OCI-LY3 (cell line): ENCODE data around the gene TMEM108.
A peak's percentile ranks its signal among the peaks of the same experiment; 100 is the strongest.

ENCODE experiments used
- H2AFZ ChIP-seq: fragments of 200-600, 300-600 bp; shearing (Covaris generic); 2 replicates; pipeline ENCODE4 v1.6.0; 2014; ENCODE audit warnings: antibody characterized with exemption, low read depth, low read length
- H3K27ac ChIP-seq: fragments of 200-600, 300-600 bp; sonication (generic); 2 replicates; pipeline ENCODE4 v1.5.1; 2014; ENCODE audit warnings: mild to moderate bottlenecking, low read length, moderate library complexity, mixed read lengths
- H3K27me3 ChIP-seq: fragments of 200-600, 300-600 bp; sonication (generic); 2 replicates; pipeline ENCODE4 v1.6.1; 2014; ENCODE audit warnings: low read depth, low read length, mixed read lengths
- H3K36me3 ChIP-seq: fragments of 200-600, 300-600 bp; sonication (generic); replicated peaks from 2 replicates; pipeline ENCODE3; 2014; ENCODE audit warnings: low read depth, low read length, mixed read lengths
- H3K4me1 ChIP-seq: fragments of 300-600, 200-600 bp; sonication (generic); 2 replicates; pipeline ENCODE4 v1.6.1; 2014; ENCODE audit warnings: low read length, mixed read lengths
- H3K4me2 ChIP-seq: fragments of 200-600, 300-600 bp; sonication (generic); 2 replicates; pipeline ENCODE4 v1.6.1; 2014; ENCODE audit warnings: low read length, mixed read lengths
- H3K4me3 ChIP-seq: fragments of 300-600, 200-600 bp; sonication (generic); 2 replicates; pipeline ENCODE4 v1.5.1; 2014; ENCODE audit warnings: antibody characterized with exemption, mild to moderate bottlenecking, low read length, moderate library complexity
- H3K79me2 ChIP-seq: fragments of 300-600, 200-600 bp; shearing (Covaris generic); 2 replicates; pipeline ENCODE4 v1.6.1; 2014; ENCODE audit warnings: mild to moderate bottlenecking, low read length, mixed read lengths
- H3K9ac ChIP-seq: fragments of 300-600, 200-600 bp; shearing (Covaris generic); 2 replicates; pipeline ENCODE4 v1.6.0; 2014; ENCODE audit warnings: mild to moderate bottlenecking, low read length, moderate library complexity
- H3K9me3 ChIP-seq: fragments of 200-600, 300-600 bp; shearing (Covaris generic); 2 replicates; pipeline ENCODE4 v1.6.1; 2014; ENCODE audit warnings: low read length, mixed read lengths; ENCODE audit not compliant: insufficient read depth
- H4K20me1 ChIP-seq: fragments of 200-600, 300-600 bp; sonication (generic); 2 replicates; pipeline ENCODE4 v1.6.1; 2016; ENCODE audit warnings: low read length, mixed read lengths; ENCODE audit not compliant: insufficient read depth
- EZH2phosphoT487 ChIP-seq: fragments of 200-600 bp; shearing (Covaris generic); IDR thresholded peaks from 2 replicates; pipeline ENCODE4 v1.6.1; 2018; ENCODE audit warnings: antibody characterized with exemption, mixed run types, low read depth
- TF ChIP-seq, protein P1 (sequence below): fragments of 200-600, 300-600 bp; sonication (generic); IDR thresholded peaks from 2 replicates; pipeline ENCODE4 v1.5.1; 2014; ENCODE audit warnings: antibody characterized with exemption, low read length, low read depth

The TMEM108 gene

DNA sequence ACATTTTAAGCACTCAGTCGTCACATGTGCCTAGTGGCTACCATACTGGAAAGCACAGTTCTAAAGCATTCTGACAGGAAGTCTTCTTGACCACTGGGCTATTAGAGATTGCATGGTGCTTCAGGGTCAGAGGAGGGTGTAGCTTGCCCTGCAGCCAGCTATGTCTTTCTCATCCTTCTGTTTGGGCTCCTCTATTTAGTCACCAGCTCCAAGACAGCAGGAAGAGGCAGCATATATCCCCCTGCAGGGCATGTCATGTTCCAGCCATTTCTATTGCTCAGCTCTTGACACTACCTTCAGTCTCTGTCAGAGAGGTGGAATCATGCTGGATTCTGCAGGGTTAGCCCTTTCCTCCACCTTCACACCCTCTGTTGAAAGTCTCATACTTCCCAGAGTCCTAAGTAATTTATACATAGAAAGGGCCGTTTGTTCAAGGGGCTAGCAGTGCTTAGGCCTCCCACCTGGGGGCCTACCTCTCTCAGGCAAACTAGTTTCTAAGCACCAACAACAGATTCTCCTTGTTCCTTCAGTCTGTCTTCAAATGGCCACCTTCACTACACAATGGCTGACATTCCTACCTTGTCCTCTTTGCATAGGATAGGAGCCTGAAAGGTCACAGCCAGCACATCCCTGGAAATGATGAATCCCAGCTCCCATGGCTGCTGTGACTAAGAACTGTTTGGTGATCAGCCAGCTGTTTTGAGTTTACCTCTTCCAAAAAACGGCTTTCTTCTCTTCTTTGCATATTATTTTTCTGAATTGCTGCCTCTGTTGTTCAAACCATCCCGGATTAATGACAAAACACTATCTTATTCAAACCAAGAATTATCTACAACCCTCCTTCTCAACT lies 246.0 kb downstream of the TMEM108 start:
- Histone ChIP-seq H3K79me2 (no peaks in the 10 kb centered on the region), H3K9me3 (no peaks in the 10 kb centered on the region), H3K36me3 (no peaks in the 10 kb centered on the region), H4K20me1 (no peaks in the 10 kb centered on the region), H3K27me3 (no peaks in the 10 kb centered on the region), H2AFZ (no peak overlapping the region), H3K9ac (no peak overlapping the region), H3K4me2 (no peak overlapping the region), H3K27ac (no peak overlapping the region), H3K4me3 (no peak overlapping the region), H3K4me1 (no peaks in the 10 kb centered on the region)
- TF ChIP-seq, protein P1, sequence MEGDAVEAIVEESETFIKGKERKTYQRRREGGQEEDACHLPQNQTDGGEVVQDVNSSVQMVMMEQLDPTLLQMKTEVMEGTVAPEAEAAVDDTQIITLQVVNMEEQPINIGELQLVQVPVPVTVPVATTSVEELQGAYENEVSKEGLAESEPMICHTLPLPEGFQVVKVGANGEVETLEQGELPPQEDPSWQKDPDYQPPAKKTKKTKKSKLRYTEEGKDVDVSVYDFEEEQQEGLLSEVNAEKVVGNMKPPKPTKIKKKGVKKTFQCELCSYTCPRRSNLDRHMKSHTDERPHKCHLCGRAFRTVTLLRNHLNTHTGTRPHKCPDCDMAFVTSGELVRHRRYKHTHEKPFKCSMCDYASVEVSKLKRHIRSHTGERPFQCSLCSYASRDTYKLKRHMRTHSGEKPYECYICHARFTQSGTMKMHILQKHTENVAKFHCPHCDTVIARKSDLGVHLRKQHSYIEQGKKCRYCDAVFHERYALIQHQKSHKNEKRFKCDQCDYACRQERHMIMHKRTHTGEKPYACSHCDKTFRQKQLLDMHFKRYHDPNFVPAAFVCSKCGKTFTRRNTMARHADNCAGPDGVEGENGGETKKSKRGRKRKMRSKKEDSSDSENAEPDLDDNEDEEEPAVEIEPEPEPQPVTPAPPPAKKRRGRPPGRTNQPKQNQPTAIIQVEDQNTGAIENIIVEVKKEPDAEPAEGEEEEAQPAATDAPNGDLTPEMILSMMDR, result peak; percentile 26; the same call in 1 of the 2 replicates
- no peak for TF ChIP-seq EZH2phosphoT487

DNA sequence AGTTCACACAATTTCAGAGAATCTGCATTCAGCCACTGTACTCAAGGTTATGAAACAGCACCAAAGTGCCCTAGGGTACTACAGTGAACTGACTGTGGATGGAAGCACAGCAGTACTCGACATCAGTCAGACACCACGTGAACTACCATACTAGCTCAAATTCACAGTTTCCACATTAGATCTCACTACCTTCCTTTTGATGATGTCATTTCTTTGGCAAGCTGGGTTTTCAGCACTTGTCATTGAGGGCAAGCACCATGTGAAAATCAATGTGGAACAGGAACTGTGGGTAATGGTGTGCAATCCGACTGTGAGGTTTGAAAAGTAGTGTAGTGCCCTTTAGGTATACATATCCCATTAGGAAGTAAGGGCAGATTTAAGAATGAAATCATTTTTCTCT lies 251.1 kb downstream of the TMEM108 start:
- Histone ChIP-seq H3K36me3 (no peaks in the 10 kb centered on the region), H3K79me2 (no peaks in the 10 kb centered on the region)
- TF ChIP-seq, protein P1, result no peak
- no peak for TF ChIP-seq EZH2phosphoT487

GRCh38 chr3:133292296-133292695 lies 254.1 kb downstream of the TMEM108 start:
- Histone ChIP-seq H3K4me2 (no peak overlapping the region), H3K9ac (no peak overlapping the region), H3K79me2 (no peaks in the 10 kb centered on the region), H3K27me3 (peaks cover 3% of the 10 kb centered on the region; the same call in 1 of the 2 replicates), H3K4me3 (no peak overlapping the region), H3K36me3 (no peaks in the 10 kb centered on the region), H3K27ac (no peak overlapping the region), H4K20me1 (no peaks in the 10 kb centered on the region), H3K9me3 (no peaks in the 10 kb centered on the region), H2AFZ (no peak overlapping the region), H3K4me1 (peaks cover 27% of the 10 kb centered on the region)
- TF ChIP-seq, protein P1, result no peak
- TF ChIP-seq EZH2phosphoT487, result no peak

More for the DNA sequence above, 251.1 kb downstream of the TMEM108 start:
- Histone ChIP-seq H2AFZ (no peak overlapping the region), H3K27ac (no peak overlapping the region), H3K4me2 (no peak overlapping the region), H3K4me3 (no peak overlapping the region), H3K9me3 (no peaks in the 10 kb centered on the region), H3K9ac (no peak overlapping the region), H4K20me1 (no peaks in the 10 kb centered on the region), H3K4me1 (no peaks in the 10 kb centered on the region), H3K27me3 (no peaks in the 10 kb centered on the region; the same call in 1 of the 2 replicates)

GRCh38 chr3:133293397-133294110 lies 255.4 kb downstream of the TMEM108 start:
- Histone ChIP-seq H4K20me1 (no peaks in the 10 kb centered on the region), H3K4me3 (no peak overlapping the region), H3K9ac (no peak overlapping the region), H2AFZ (no peak overlapping the region), H3K4me2 (no peak overlapping the region), H3K4me1 (peaks cover 28% of the 10 kb centered on the region), H3K79me2 (no peaks in the 10 kb centered on the region), H3K9me3 (no peaks in the 10 kb centered on the region), H3K36me3 (no peaks in the 10 kb centered on the region), H3K27me3 (peaks cover 3% of the 10 kb centered on the region; the same call in 1 of the 2 replicates), H3K27ac (no peak overlapping the region)
- TF ChIP-seq, protein P1, result no peak
- no peak for TF ChIP-seq EZH2phosphoT487
